Stimulated activated CD8-positive, alpha-beta memory T cell treated with anti-CD3 and anti-CD28 coated beads, Interleukin-4, amount 100 ng/mL, for 1 hour (primary cell): Measurements from ENCODE around the gene PPM1H.

ENCODE experiments used
- DNase-seq, 2 donors: peaks; one replicate each; pipeline ENCODE4 v3.0.0-alpha.2; 2020; ENCODE audit warnings: low read depth in 2 of 2, low spot score in 1 of 2

The PPM1H gene

DNA sequence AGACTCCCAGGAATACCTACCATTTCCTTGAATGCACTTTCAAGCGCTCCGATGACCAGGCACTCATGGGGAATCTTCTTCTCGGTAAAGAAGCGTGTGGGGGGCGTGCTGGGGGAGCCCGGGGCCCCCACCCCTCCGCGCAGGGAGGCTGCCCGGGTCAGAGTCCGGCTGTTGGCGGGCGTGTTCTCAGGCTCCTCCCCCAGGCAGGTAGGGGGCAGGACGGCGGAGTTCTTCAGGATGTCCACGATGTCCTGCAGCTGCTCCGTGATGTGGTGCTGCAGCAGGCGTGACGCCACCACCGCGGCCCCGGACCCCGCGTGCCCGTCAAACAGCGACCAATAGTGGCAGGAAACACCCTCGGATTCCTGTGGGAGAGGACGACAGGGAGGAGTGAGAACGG, 133.2 kb downstream of the PPM1H start:
- no peak for DNase-seq

DNA sequence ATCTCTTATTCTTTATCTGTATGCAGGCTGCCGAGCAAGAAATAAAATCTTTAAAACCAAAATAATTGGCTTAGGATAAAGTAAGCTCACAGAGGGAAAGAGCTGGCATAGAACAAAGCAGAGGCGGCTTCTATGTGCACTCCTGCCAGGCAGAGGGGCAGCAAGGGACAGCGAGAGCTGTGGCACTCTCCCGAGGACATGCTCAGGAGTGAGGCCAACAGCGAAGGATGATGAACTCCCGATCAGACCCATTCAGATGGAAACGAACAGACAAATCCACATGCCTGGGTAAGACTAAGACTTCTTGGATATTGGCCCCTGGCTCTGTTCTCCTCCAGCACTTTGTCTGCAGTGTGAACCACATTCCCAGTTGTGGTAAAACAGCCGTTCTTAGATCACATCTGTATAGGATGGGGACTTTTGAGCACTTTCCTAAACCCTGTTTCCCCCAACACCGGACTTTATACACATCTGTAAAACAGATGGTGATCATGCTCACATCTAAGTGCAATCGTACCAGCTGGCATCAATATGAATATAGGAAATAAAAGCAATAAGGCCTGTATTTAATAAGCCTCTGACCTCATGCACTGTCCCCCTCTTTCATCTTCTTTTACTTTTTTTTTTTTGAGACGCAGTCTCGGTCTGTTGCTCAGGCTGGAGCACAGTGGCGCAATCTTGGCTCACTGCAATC, 134.1 kb downstream of the PPM1H start:
- no peak for DNase-seq

DNA sequence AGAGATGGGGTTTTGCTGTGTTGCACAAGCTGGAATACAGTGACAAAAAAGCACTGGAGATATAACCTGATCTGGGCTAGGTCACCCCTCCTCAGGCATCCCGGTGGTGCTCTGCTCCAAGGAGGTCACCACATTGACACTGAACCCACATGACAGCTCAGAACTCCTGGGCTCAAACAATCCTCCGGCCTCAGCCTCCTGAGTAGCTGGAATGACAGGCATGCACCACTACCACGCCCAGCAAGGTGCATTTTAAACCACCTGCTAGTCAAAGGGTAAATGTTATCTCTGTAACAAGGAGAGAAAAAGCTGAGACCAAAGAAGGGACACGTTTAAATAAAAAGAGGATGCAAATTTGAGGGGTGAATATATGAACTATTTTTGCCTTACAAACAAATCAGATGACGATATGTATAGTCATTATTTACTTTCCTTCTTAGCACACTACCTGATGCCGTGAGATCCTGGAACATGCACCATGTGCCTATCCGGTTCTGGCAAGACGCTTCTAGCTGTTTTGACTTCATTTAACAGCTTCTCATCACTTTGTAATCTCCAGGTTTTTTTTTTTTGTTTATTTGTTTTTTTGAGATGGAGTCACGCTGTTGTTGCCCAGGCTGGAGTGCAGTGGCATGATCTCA, 135.1 kb downstream of the PPM1H start:
- no peak for DNase-seq

DNA sequence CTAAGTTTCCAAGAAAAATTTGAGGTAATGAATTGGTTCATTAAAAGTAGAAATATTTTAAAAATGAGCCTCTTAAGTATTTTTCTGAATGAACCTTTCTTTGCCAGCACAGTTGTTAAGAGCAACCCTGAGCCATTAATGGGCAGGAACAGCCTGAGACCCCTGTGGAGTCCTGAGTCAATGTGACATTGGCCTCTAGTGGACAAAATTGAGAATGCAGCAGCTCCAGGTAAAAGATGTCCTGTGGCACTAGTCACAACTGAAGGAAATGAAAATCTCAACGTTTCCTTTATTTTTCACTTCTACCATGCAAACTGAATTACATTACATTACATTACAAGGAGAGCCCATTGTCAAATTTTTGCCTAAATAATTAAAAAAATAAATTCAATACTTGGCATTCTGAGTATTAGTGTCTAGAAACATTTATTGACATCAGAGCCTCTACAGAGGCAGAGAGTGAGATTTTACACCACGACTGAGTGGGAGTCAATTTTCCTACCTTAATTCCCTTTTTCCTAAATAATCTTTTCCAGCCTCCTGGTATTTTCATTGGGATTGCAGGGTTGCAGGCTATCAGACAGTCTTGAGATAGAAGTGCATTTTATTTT, 135.7 kb downstream of the PPM1H start:
- DNase-seq, result peak; percentile 9 to 14

DNA sequence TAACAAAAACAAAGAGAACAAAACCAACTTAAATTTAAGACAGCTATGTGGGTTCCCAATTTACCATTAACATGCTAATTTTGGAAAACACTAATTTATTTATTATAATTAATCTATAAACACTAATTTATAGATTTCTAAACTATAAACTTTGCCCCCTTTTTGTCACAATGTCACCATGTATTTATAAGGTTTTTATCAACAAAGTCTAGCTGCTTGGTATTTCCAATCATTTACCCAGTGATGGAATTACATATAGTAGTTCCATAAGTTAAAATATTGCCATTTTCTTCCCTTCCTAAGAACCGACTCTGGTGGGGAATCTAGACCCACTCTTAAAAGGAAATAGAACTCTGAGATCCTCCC, 140.7 kb downstream of the PPM1H start:
- no peak for DNase-seq

DNA sequence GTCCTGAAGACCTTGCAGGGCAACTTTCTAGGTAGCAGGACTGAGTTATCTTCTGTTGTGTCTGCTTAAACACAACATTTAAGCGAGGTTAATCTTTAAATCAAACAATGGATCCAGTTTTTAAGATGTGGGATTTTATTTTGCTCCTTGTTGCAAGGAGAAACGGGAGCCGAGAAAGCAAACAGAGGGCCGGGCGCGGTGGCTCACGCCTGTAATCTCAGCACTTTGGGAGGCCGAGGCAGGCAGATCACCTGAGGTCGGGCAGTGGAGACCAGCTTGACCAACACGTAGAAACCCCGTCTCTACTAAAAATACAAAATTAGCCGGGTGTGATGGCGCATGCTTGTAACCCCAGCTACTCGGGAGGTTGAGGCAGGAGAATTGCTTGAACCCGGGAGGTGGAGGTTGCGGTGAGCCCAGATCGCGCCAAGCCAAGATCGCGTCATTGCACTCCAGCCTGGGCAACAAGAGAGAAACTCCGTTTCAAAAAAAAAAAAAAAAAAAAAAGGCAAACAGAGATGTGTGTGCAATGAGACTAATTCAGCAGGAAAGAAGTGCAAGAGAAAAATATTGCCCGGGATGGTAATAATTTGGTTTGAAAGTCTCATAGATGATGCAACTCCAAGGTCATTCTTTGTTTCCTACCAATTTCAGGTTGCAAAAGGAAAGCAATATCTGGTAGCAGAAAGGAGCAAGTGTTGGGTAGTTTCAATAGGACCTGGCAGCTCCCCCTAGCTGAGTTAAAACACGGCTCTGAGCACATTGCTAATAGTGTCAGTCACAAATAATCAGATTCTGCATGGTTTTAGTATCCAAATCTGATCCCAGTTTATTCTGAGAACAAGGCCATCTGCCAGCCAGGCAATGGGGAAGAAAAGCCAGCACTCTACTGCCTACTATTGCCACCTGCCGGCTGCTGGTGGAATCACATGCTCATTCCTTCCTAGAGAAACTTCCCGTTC, 141.4 kb downstream of the PPM1H start:
- DNase-seq, result peak; percentile 53 to 60

DNA sequence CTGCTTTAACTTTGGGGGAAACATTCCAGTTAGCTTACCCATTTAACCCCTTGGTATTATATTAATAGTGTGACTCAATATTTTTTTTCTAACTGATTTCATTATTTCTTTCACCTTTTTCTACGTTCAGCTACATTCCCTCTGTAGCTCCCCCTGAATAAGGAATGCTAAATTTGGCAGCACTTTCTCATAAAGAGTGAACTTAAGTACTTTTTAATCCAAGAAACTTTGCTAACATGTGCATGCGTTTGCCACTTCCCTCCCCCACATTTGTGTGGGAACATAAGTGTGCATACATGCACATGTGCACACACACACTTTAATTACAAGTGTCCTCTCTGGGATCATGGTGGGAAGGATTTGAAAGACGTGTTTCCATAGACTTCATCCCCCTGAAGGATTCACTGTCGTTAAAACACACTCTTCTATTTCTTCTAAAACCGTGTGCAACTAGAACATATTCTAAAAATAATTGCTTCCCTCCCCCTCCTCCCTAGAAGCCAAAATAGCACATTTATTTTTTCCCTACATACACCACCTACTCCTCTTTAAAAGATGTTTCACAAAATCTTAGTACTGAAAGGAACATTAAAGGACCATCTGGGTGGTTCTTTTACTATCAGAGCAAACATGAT, 142.6 kb downstream of the PPM1H start:
- no peak for DNase-seq

DNA sequence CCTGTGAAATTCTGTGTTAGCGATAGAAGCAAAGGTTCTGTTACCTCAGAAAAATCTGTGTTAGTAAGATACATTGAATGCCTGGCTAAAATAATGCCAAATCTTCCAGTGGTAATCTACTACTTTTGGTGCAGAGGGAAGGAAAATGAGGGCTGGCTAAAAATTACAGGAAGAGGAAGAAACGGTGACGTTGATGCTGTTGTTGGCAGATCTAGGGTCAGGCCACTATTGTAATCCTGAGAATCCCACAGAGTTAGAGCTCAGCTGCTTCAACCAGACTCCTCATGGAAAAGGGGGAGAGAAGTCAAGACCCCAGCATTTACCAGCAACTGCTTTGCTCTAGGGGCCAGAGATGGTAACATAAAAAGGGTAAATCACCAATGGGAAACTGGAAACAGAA, 145.1 kb downstream of the PPM1H start:
- no peak for DNase-seq

DNA sequence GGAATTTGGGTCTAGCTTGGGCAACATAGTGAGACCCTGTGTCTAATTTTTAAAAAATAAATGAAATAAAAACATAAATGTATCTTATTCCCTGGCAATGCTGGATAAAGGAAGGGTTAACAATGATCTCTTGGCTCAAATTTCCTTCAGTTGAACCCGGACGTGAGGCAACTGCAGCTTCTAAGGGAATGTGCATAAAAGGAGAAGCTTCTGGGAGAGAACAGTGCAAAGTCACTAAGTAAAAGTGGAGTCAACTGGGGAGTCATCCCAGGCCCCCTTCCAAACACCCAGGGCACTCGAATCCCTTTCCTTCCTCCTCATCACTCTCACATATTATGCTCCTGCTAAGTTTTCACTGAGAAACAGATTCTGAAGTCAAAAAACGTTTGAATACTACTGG, 147.3 kb downstream of the PPM1H start:
- DNase-seq, result no peak

DNA sequence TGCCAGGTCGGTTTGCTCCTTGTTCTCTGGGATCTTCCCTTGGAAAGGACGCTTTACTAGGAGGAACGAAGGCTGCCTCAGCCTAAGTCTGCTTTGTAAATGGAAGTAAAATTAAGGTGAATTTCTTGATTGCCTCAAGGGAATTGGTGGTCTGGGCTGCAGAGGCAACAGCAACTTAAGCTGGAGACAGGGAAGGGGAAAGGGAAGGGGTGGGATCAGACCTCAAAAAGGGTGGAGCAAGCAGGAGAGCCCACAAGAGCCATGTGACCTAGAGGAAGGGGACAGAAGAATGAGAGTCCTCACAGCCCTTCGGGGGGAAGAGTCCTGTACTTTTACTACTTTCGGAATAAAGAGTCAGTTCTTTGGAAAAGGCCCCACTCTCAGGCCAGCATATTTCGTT, 147.9 kb downstream of the PPM1H start:
- no peak for DNase-seq

DNA sequence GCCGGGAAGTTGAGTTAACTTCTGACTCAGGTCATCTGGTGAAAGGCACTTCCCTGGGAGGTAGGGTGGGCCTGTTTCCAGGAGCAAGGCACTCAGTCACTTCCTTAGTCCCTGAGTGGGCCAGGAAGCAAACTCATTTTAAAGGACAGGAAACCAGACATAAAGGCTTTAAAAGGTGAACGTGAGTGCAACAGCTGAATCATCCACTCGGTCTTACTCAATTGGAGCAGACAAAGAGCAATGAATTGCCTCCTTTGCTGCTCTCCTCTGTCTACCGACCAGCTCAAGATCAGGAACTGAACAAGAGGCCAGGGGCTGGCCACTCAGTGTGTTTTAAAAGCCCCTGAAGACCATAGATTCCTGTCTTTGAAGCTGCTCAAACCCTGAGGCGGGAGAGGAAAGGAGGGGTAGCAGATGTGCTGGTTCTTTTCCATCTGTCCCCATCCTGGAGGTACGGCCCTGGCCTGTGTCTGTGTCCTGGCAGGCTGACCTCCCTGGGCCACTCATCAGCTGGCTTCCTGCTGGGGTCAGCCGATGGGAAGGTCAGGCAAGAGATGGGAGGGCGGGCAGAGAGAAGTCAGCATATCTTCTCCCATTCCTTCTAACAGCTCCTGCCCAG, 148.9 kb downstream of the PPM1H start:
- no peak for DNase-seq

DNA sequence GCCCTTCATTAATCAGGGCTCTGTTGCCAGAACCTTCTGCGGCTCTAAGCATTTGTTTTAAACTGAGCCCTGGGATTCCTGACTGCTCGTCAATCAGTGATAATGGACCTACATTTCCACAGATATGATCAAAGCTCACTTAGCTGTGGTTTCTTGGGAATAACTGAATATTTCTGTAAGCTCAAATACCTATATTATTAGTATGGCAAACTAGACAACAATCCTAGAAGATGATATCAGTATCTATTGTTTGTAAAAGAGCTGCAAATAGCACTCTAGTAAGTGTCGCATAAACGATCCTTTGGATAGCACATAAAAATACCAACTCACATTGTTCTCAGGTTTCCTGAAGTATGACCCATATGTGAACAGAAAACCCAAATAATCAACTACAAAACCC, 150.4 kb downstream of the PPM1H start:
- DNase-seq, result no peak

DNA sequence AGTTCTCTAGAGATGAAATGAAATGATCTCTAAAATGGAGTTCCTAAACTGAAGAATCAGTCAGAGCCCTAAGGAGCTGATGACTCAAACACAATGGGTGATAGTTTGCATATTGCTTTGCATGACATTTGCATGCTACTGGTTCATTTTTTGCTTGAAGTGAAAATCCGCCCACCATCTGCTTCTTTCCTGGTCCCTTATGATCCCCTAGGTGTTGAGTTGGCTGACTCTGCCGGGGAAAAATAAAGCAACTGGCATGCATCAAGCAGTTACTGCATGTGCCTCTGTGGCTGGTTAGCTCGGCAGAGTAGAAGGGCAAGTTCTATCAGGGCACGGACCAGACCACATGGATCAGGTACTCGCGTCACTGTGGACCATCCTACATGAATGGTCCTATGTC, 151.1 kb downstream of the PPM1H start:
- DNase-seq, result no peak

DNA sequence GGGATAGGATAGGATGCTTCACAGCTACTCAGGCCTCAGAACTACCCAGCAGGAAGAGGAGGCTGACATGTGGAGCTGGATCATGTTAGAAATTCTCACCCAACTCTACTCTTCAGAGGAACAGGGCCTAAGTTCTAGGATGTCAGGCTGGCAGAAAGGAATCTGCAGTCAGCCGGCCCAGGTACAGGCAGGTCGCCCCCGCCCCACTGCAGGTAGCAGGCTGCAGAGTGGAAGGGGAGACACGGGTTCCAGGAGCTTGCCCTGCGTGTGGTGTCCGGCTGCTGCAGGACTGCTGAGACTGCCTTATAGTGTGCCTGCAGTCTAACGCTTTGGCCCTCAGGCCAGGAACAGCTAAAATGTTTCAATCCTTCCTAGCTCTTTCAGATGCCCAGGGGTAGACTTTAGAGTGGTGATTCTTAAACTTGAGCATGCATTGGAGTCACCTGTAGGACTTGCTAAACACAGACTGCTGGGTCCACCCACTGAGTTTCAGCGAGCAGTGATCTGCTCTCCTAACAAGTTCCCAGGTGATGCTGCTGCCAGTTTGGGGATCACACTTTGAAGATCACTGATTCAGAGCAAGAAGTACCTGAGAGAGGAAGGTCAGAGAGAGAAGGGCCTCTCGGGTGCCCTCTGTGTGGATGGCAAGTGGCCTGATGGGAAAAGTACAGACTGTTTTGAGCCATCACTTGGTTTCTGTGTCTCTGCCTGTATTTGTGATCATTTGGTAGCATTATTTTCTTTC, 153.6 kb downstream of the PPM1H start:
- no peak for DNase-seq

DNA sequence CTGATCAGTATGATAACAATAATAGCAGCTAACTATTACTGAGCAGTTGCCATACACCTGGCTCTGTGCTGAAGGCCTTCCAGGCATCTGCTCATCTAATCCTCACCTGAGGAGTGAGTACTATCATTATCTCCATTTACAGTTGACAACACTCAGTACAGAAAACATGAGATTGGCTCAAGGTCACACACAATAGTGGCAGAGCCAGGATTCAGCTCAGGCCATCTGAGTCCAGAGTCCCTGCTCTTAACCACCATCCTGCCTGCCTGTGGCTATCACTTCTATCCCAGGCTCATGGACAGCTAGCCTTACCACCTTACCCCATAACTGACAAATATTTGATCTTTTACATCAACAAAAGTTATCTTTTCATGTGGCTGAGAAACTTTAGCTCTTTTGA, 155.5 kb downstream of the PPM1H start:
- DNase-seq, result no peak

DNA sequence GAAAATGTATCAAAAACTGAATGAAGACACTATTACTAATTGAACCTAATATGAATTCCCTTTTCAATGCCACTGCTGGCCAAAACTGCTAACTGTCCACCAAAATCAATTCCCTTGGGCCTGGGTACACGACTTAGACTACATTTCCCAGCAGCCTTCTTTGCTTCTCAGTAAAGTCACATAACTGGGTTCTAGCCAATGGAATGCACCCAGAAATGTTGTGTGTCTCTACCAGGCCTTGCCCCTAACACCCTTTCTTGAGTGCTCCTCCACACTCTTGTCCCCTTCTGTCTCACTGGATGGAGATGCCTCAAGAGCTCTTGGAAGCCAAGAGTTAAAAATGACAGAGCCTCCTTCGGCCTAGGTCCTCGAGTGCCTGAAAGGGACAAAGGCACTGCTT, 156.8 kb downstream of the PPM1H start:
- no peak for DNase-seq

DNA sequence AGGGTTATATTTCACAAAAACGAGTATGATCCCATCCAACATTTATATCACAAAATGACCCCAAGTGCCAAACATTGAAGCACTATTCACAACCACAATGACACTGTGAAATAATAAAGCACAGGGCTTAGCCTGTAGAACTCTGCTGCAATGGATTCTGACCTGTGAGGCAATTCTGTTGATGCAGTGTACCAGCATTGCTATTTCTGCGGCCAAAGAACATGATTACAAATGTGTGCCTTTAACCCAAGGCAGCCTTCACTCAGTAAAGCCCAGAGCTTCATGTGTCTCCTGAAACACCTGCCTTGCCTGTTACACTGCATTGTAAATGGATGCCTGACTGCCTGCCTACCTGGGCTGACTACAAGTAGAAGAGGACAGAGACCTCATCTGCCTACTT, 158.0 kb downstream of the PPM1H start:
- no peak for DNase-seq

DNA sequence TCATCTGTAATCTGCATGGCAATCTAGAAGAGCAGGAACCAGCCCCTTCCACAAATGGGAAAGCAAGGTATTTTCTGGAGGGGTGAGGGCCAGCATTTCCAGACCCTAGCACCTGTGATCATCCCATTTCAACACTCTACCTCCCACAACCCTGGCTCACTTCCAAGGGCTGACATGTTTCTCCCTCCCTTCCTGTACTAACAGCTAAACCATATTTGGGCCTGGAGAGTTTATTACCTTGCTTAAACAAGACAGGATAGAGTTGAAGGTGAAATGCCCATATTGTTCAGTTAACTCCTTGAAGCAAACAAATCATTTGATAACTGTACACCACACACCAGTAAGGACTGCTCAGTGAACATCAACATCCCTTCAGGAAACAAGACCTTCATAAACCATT, 158.4 kb downstream of the PPM1H start:
- no peak for DNase-seq

DNA sequence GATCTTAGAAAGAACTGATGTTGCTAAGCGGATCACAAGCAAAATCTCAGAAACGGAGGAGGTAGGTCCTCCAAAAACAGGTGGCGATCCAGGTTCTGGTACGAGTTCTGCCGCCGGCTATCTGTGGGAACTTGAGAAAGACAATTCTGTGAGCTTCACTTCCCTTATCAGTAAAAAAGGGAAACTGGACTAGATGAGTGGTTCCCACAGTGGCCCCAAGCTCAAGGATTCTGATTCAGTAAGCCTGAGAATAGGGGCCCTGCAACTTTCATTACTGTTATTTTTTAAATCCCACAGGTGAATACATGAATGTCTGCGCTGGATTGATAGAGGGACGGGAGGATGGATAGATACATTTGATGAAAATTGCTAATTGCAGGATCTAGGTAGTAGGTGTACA, 160.2 kb downstream of the PPM1H start:
- DNase-seq, result no peak

DNA sequence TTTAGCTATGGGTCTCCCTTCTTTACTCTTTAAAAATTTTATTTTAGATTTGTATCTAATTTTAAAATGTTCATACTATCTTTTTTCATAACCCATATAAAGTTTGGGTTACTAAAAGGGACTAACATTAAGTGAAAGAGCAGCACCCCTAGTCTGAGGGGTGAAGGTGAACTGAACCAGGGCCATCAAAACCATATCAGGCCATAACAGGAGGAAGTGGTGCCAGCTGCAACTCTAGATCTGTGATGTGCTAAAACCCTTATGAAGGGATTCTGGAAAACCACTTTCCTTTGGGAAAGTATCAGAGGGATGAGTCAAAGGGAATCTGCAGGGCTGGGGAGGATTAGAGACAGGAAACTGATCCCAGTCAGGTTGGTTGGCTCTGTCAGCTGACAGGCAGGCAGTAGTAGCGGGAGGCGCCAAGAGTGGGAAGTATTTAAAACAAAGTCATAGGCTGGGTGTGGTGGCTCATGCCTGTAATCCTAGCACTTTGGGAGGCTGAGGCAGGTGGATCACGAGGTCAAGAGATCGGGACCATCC, 162.5 kb downstream of the PPM1H start:
- no peak for DNase-seq
